HepG2 (cell line): ENCODE results near the gene SPAG4. TPM values are rescaled to one million over a fixed set of nuclear protein-coding genes. Genes with fewer than 3 reads are reported as not detected.

Experiments
- AGO2 ChIP-seq: fragments of 200-400 bp; formaldehyde crosslinking; optimal IDR thresholded peaks from 2 replicates; pipeline ENCODE3; 2017; ENCODE audit warnings: mild to moderate bottlenecking, low read depth, low read length, moderate library complexity
- ARID2 ChIP-seq: sonication (generic); formaldehyde crosslinking; IDR thresholded peaks from 2 replicates; pipeline ENCODE4 v1.8.1; 2022; ENCODE audit warnings: mild to moderate bottlenecking, missing genetic modification reagents, borderline replicate concordance
- BHLHE40 ChIP-seq: IDR thresholded peaks from 2 replicates; pipeline ENCODE4 v1.6.1; 2011; ENCODE audit warnings: low read length, improper control_type of control experiment
- ETV6 ChIP-seq: sonication (generic); formaldehyde crosslinking; conservative IDR thresholded peaks from 2 replicates; pipeline ENCODE4 v1.4.0; 2020; ENCODE audit warnings: missing genetic modification reagents
- HES4 ChIP-seq: sonication (generic); formaldehyde crosslinking; IDR thresholded peaks from 2 replicates; pipeline ENCODE4 v1.9.0; 2021; ENCODE audit warnings: mild to moderate bottlenecking, missing genetic modification reagents, borderline replicate concordance
- HMGA1 ChIP-seq: sonication (generic); formaldehyde crosslinking; conservative IDR thresholded peaks from 2 replicates; pipeline ENCODE4 v1.4.0; 2020; ENCODE audit warnings: missing genetic modification reagents
- IRF2 ChIP-seq: IDR thresholded peaks from 2 replicates; pipeline ENCODE4 v1.6.1; 2018; ENCODE audit warnings: missing genetic modification reagents, missing compliant biosample characterization
- ISL2 ChIP-seq: sonication (generic); formaldehyde crosslinking; IDR thresholded peaks from 2 replicates; pipeline ENCODE4 v1.5.0; 2020; ENCODE audit warnings: missing genetic modification reagents
- ISX ChIP-seq: sonication (generic); formaldehyde crosslinking; conservative IDR thresholded peaks from 2 replicates; pipeline ENCODE4 v1.5.0; 2020; ENCODE audit warnings: missing genetic modification reagents
- MIXL1 ChIP-seq: IDR thresholded peaks from 2 replicates; pipeline ENCODE4 v1.6.1; 2016
- NAIF1 ChIP-seq: sonication (generic); formaldehyde crosslinking; IDR thresholded peaks from 2 replicates; pipeline ENCODE4 v1.5.0; 2020; ENCODE audit warnings: mild to moderate bottlenecking, missing genetic modification reagents, borderline replicate concordance
- NFIC ChIP-seq: IDR thresholded peaks from 2 replicates; pipeline ENCODE4 v1.6.1; 2012; ENCODE audit warnings: mild to moderate bottlenecking, low read length, inconsistent platforms
- NFYC ChIP-seq: IDR thresholded peaks from 2 replicates; pipeline ENCODE4 v1.6.1; 2016; ENCODE audit warnings: missing genetic modification reagents, missing compliant biosample characterization
- PLSCR1 ChIP-seq: sonication (generic); formaldehyde crosslinking; IDR thresholded peaks from 2 replicates; pipeline ENCODE4 v1.5.0; 2020; ENCODE audit warnings: missing genetic modification reagents, mild to moderate bottlenecking, borderline replicate concordance
- RARA ChIP-seq: IDR thresholded peaks from 2 replicates; pipeline ENCODE4 v1.6.1; 2016; ENCODE audit warnings: missing genetic modification reagents, missing compliant biosample characterization
- SRSF4 ChIP-seq: fragments of 200-400 bp; formaldehyde crosslinking; IDR thresholded peaks from one replicate; pipeline ENCODE4 v1.6.1; 2018; ENCODE audit warnings: mild to moderate bottlenecking, low read depth, low read length, moderate library complexity; ENCODE audit not compliant: poor library complexity, severe bottlenecking
- TBP ChIP-seq: sonication (generic); formaldehyde crosslinking; IDR thresholded peaks from 2 replicates; pipeline ENCODE4 v1.5.0; 2020; ENCODE audit warnings: missing genetic modification reagents
- ZNF253 ChIP-seq: sonication (generic); formaldehyde crosslinking; IDR thresholded peaks from 2 replicates; pipeline ENCODE4 v1.8.0; 2022; ENCODE audit warnings: mild to moderate bottlenecking, missing genetic modification reagents, borderline replicate concordance
- ZNF264 ChIP-seq: sonication (generic); formaldehyde crosslinking; IDR thresholded peaks from 2 replicates; pipeline ENCODE4 v1.4.0; 2020; ENCODE audit warnings: missing genetic modification reagents
- ZNF333 ChIP-seq: sonication (generic); formaldehyde crosslinking; IDR thresholded peaks from 2 replicates; pipeline ENCODE4 v1.4.0; 2020; ENCODE audit warnings: mild to moderate bottlenecking, missing genetic modification reagents, borderline replicate concordance
- ZNF382 ChIP-seq: sonication (generic); formaldehyde crosslinking; IDR thresholded peaks from 2 replicates; pipeline ENCODE4 v1.5.0; 2020; ENCODE audit warnings: missing genetic modification reagents, mild to moderate bottlenecking, borderline replicate concordance
- ZNF496 ChIP-seq: sonication (generic); formaldehyde crosslinking; IDR thresholded peaks from 2 replicates; pipeline ENCODE4 v1.8.1; 2023; ENCODE audit warnings: mild to moderate bottlenecking, moderate library complexity, missing genetic modification reagents; ENCODE audit not compliant: insufficient replicate concordance
- ZNF556 ChIP-seq: sonication (generic); formaldehyde crosslinking; IDR thresholded peaks from 2 replicates; pipeline ENCODE4 v1.4.0; 2020; ENCODE audit warnings: mild to moderate bottlenecking, missing genetic modification reagents, borderline replicate concordance
- ZNF572 ChIP-seq: sonication (generic); formaldehyde crosslinking; IDR thresholded peaks from 2 replicates; pipeline ENCODE4 v1.5.1; 2020; ENCODE audit warnings: mild to moderate bottlenecking, missing genetic modification reagents
- ZNF577 ChIP-seq: sonication (generic); formaldehyde crosslinking; IDR thresholded peaks from 2 replicates; pipeline ENCODE4 v1.4.0; 2020; ENCODE audit warnings: mild to moderate bottlenecking, low read depth, missing genetic modification reagents, borderline replicate concordance
- ZNF615 ChIP-seq: sonication (generic); formaldehyde crosslinking; IDR thresholded peaks from 2 replicates; pipeline ENCODE4 v1.5.0; 2020; ENCODE audit warnings: mild to moderate bottlenecking, missing genetic modification reagents, borderline replicate concordance
- ZSCAN30 ChIP-seq: sonication (generic); formaldehyde crosslinking; IDR thresholded peaks from 2 replicates; pipeline ENCODE4 v1.5.0; 2020; ENCODE audit warnings: mild to moderate bottlenecking, missing genetic modification reagents
- polyA plus RNA-seq, 8 experiments: library from polyadenylated mRNA; depleted of rRNA in 3 of 8; stranded (reverse) in 7 of 8; unstranded in 1 of 8; fragments of >200 nt; fragmentation: Illumina TruSeq in 4 of 8; extraction: Trizol in 4 of 8; gene quantifications; 2 replicates each; pipeline versions ENCODE4 v1.2.1 to v1.2.3, GENCODE V29; 2011 to 2016; ENCODE audit warnings: low read depth in 4 of 8, missing spikeins in 1 of 8, mixed read lengths in 1 of 8; ENCODE audit not compliant: insufficient read depth in 1 of 8
- total RNA-seq, 5 experiments: library from RNA; depleted of rRNA; stranded (reverse); fragments of >200 nt; fragmentation: Illumina TruSeq; extraction: Trizol; gene quantifications; 2 replicates each; pipeline ENCODE4 v1.2.3, GENCODE V29; 2016; ENCODE audit warnings: low read depth in 1 of 5
- TF ChIP-seq, protein P1 (sequence below): IDR thresholded peaks from 2 replicates; pipeline ENCODE4 v1.6.1; 2016; ENCODE audit warnings: control low read depth
- TF ChIP-seq, protein P2 (sequence below): sonication (generic); formaldehyde crosslinking; IDR thresholded peaks from 2 replicates; pipeline ENCODE4 v1.4.0; 2020; ENCODE audit warnings: missing genetic modification reagents

Gene SPAG4
- total and polyA plus RNA-seq, 2 of the 13 experiments (the other 11 are each of a cell fraction or from before 2014, with no cell fraction given) = 5.8 to 137 TPM

DNA sequence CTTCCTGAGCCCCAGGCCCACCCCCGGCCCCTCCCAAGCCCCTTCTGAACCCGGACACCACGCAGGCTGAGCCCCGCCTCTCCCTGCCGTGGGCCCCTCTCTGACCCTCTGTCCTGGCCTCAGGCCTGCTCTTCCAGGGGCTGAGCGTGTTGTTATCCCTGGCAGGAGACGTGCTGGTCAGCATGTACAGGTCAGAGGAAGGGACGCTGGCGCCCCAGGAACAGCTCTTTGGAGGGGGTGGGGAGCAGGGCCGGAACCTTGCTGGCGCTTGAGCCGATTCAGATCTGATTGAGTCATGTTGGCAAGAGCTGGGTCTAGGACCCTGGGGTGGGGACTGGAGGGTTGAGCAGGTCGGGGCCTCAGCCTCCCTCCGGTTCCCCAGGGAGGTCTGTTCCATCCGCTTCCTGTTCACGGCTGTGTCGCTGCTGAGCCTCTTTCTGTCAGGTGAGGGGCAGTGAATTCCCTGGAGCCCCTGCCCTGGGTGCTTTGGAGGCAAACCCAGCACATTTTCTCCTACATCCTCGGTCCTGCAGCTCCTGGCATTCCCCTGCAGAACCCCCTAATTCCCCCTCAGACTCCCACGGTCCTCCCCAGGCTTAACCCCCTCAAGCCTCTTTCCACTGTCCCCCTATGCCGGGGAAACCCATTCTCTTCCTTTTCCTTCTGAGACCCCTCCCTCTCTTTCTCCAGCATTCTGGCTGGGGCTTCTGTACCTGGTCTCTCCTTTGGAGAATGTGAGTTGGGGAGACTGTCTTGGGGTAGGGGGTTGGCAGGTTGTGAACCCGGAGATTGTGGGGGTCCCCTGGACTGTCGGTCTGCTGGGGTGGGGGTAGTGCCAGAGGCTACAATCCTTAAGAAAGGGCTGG lies 2.0 kb downstream of the SPAG4 start (continued):
- peak; percentile 27; the same call in 1 of the 2 replicates for TF ChIP-seq BHLHE40
- no peak for TF ChIP-seq ARID2
- no peak for TF ChIP-seq PLSCR1 (CRISPR knock-in tag)
- TF ChIP-seq ZNF333 (CRISPR knock-in tag) = no peak
- TF ChIP-seq ZNF572 (CRISPR knock-in tag) = no peak
- peak; percentile 30; the same call in 1 of the 2 replicates for TF ChIP-seq NFIC
- peak; percentile 31; the same call in 1 of the 2 replicates for TF ChIP-seq ZNF253
- no peak for TF ChIP-seq ZNF556 (CRISPR knock-in tag)
- no peak for TF ChIP-seq ZNF382 (CRISPR knock-in tag)
- TF ChIP-seq, protein P1, sequence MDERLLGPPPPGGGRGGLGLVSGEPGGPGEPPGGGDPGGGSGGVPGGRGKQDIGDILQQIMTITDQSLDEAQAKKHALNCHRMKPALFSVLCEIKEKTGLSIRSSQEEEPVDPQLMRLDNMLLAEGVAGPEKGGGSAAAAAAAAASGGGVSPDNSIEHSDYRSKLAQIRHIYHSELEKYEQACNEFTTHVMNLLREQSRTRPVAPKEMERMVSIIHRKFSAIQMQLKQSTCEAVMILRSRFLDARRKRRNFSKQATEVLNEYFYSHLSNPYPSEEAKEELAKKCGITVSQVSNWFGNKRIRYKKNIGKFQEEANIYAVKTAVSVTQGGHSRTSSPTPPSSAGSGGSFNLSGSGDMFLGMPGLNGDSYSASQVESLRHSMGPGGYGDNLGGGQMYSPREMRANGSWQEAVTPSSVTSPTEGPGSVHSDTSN (CRISPR knock-in tag) = no peak
- TF ChIP-seq ZNF496 (CRISPR knock-in tag) = no peak
- TF ChIP-seq MIXL1 (CRISPR knock-in tag) = peak; percentile 86
- no peak for TF ChIP-seq SRSF4
- no peak; the same call in 1 of the 2 replicates for TF ChIP-seq ZNF615 (CRISPR knock-in tag)
- TF ChIP-seq, protein P2, sequence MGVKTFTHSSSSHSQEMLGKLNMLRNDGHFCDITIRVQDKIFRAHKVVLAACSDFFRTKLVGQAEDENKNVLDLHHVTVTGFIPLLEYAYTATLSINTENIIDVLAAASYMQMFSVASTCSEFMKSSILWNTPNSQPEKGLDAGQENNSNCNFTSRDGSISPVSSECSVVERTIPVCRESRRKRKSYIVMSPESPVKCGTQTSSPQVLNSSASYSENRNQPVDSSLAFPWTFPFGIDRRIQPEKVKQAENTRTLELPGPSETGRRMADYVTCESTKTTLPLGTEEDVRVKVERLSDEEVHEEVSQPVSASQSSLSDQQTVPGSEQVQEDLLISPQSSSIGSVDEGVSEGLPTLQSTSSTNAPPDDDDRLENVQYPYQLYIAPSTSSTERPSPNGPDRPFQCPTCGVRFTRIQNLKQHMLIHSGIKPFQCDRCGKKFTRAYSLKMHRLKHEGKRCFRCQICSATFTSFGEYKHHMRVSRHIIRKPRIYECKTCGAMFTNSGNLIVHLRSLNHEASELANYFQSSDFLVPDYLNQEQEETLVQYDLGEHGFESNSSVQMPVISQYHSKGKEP (CRISPR knock-in tag) = no peak
- TF ChIP-seq ETV6 = no peak
- peak; percentile 57; the same call in 1 of the 2 replicates for TF ChIP-seq ZNF577
- no peak; the same call in 1 of the 2 replicates for TF ChIP-seq ZNF264 (CRISPR knock-in tag)
- peak; percentile 37; the same call in 1 of the 2 replicates for TF ChIP-seq ISL2
- no peak; the same call in 1 of the 2 replicates for TF ChIP-seq NAIF1 (CRISPR knock-in tag)
- peak; percentile 69 for TF ChIP-seq IRF2 (CRISPR knock-in tag)
- TF ChIP-seq NFYC (CRISPR knock-in tag) = no peak; the same call in 1 of the 2 replicates
- TF ChIP-seq HES4 (CRISPR knock-in tag) = no peak
- peak; percentile 42 for TF ChIP-seq AGO2
- no peak for TF ChIP-seq HMGA1 (CRISPR knock-in tag)
- TF ChIP-seq ISX = no peak
- peak; percentile 84 for TF ChIP-seq RARA (CRISPR knock-in tag)
- TF ChIP-seq TBP = no peak
- TF ChIP-seq ZSCAN30 = no peak
